OCI-LY1 (cell line): ENCODE measurements around the gene VTI1A.
"Not testable (repeated sequence)": the region's sequence is repeated elsewhere in the genome, so short reads cannot be mapped to it uniquely, and the experiment has no call there.

Experiments used
- H2AFZ ChIP-seq: fragments of 200-600 bp; sonication (generic), shearing (Covaris generic); 2 replicates; pipeline ENCODE4 v1.6.0; 2014; ENCODE audit warnings: antibody characterized with exemption, mild to moderate bottlenecking, low read length
- H3F3A ChIP-seq: fragments of 200-600 bp; sonication (generic), shearing (Covaris generic); 2 replicates; pipeline ENCODE4 v1.6.0; 2014; ENCODE audit warnings: mild to moderate bottlenecking, antibody characterized with exemption, low read length, moderate library complexity; ENCODE audit not compliant: insufficient read depth
- H3K27ac ChIP-seq: fragments of 200-600 bp; sonication (generic); 2 replicates; pipeline ENCODE4 v1.5.1; 2014; ENCODE audit warnings: low read length, mixed run types, mild to moderate bottlenecking, low read depth; ENCODE audit not compliant: poor library complexity, severe bottlenecking
- H3K27me3 ChIP-seq: fragments of 200-600 bp; sonication (generic); 2 replicates; pipeline ENCODE4 v1.6.0; 2014; ENCODE audit warnings: antibody characterized with exemption, mild to moderate bottlenecking, low read length, moderate library complexity; ENCODE audit not compliant: insufficient read depth
- H3K36me3 ChIP-seq: fragments of 200-600 bp; sonication (generic); 2 replicates; pipeline ENCODE4 v1.6.1; 2014; ENCODE audit warnings: mild to moderate bottlenecking, antibody characterized with exemption, low read length, moderate library complexity, mixed read lengths; ENCODE audit not compliant: insufficient read depth
- H3K4me1 ChIP-seq: fragments of 200-600 bp; sonication (generic); 2 replicates; pipeline ENCODE4 v1.5.1; 2014; ENCODE audit warnings: mild to moderate bottlenecking, low read length, moderate library complexity; ENCODE audit not compliant: insufficient read depth, severe bottlenecking
- H3K4me2 ChIP-seq: fragments of 200-600 bp; sonication (generic), shearing (Covaris generic); 2 replicates; pipeline ENCODE4 v1.6.1; 2014; ENCODE audit warnings: low read length
- H3K4me3 ChIP-seq: fragments of 200-600 bp; sonication (generic); 2 replicates; pipeline ENCODE4 v1.5.1; 2014; ENCODE audit warnings: low read length, low read depth, mild to moderate bottlenecking, mixed read lengths; ENCODE audit not compliant: poor library complexity, severe bottlenecking
- H3K79me2 ChIP-seq: fragments of 200-600 bp; shearing (Covaris generic); 2 replicates; pipeline ENCODE4 v1.6.1; 2016; ENCODE audit warnings: mixed run types, low read length, mixed read lengths; ENCODE audit not compliant: insufficient read depth
- H3K9ac ChIP-seq: fragments of 200-600 bp; sonication (generic), shearing (Covaris generic); 2 replicates; pipeline ENCODE4 v1.6.1; 2014; ENCODE audit warnings: mild to moderate bottlenecking, low read length, mixed read lengths
- H3K9me2 ChIP-seq: fragments of 200-600 bp; sonication (generic), shearing (Covaris generic); 2 replicates; pipeline ENCODE4 v1.6.1; 2014; ENCODE audit warnings: low read depth, mild to moderate bottlenecking, low read length, mixed read lengths
- H3K9me3 ChIP-seq: fragments of 200-600 bp; shearing (Covaris generic); 2 replicates; pipeline ENCODE4 v1.6.1; 2014; ENCODE audit warnings: low read length, mixed read lengths
- H4K20me1 ChIP-seq: fragments of 200-600 bp; sonication (generic), shearing (Covaris generic); 2 replicates; pipeline ENCODE4 v1.6.0; 2016; ENCODE audit warnings: mild to moderate bottlenecking, low read length; ENCODE audit not compliant: insufficient read depth
- EZH2 ChIP-seq: fragments of 200-600 bp; sonication (generic), shearing (Covaris generic); IDR thresholded peaks from 2 replicates; pipeline ENCODE4 v1.8.0; 2017; ENCODE audit warnings: borderline replicate concordance, mixed run types, mild to moderate bottlenecking, antibody characterized with exemption, low read length, moderate library complexity, mixed read lengths
- TF ChIP-seq, protein P1 (sequence below): fragments of 200-600 bp; sonication (generic), shearing (Covaris generic); IDR thresholded peaks from 2 replicates; pipeline ENCODE4 v1.5.1; 2017; ENCODE audit warnings: mild to moderate bottlenecking, antibody characterized with exemption, low read length, moderate library complexity, mixed read lengths

Gene VTI1A

DNA sequence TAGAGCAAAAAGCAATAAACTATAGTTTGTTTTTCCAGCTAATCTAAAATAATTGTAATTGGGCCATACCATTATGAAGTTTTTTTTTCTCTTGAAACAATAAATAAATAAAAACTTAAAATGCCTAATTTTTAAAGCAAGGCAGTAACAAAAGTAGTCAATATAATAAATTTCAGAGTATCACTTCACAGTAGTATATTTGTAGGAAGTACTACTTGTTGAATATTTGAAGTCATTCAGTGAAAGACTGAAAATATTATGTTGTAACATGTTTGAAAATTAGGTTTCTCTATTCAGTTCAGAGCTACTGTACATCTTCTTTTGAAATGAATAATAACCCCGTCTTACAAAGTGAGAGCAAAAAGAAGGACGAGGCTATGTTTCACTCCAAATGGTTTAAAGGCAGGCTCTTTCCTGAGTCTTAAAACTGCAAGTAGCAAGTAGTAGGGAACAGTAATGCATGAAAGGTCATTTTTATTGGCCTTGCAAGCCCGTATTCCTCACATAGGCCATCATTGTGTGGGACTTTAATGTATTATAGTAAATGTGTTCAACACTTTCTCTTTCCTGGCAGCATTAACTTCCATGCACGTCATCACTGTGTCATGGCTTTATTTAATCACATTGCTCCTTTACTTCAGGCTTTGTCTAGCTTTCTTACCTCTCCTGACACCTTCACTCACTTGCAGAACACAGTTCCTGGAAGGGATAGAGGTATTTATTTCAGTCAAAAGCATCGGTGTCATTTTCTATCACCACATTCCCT, 141.4 kb downstream of the VTI1A start:
- no peak overlapping the region for H3K4me2 ChIP-seq
- H3K4me1 ChIP-seq, result no peaks in the 10 kb centered on the region
- H2AFZ ChIP-seq, result no peak overlapping the region
- no peaks in the 10 kb centered on the region for H3K9me2 ChIP-seq
- no peaks in the 10 kb centered on the region for H3K9me3 ChIP-seq
- H4K20me1 ChIP-seq, result no peaks in the 10 kb centered on the region
- no peaks in the 10 kb centered on the region for H3K79me2 ChIP-seq
- no peaks in the 10 kb centered on the region for H3K27me3 ChIP-seq
- no peak overlapping the region for H3K9ac ChIP-seq
- no peaks in the 10 kb centered on the region for H3K36me3 ChIP-seq
- no peak overlapping the region for H3K27ac ChIP-seq
- H3F3A ChIP-seq, result no peaks in the 10 kb centered on the region
- no peak for TF ChIP-seq EZH2
- TF ChIP-seq, protein P1, sequence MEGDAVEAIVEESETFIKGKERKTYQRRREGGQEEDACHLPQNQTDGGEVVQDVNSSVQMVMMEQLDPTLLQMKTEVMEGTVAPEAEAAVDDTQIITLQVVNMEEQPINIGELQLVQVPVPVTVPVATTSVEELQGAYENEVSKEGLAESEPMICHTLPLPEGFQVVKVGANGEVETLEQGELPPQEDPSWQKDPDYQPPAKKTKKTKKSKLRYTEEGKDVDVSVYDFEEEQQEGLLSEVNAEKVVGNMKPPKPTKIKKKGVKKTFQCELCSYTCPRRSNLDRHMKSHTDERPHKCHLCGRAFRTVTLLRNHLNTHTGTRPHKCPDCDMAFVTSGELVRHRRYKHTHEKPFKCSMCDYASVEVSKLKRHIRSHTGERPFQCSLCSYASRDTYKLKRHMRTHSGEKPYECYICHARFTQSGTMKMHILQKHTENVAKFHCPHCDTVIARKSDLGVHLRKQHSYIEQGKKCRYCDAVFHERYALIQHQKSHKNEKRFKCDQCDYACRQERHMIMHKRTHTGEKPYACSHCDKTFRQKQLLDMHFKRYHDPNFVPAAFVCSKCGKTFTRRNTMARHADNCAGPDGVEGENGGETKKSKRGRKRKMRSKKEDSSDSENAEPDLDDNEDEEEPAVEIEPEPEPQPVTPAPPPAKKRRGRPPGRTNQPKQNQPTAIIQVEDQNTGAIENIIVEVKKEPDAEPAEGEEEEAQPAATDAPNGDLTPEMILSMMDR, result no peak
- H3K4me3 ChIP-seq, result no peak overlapping the region

DNA sequence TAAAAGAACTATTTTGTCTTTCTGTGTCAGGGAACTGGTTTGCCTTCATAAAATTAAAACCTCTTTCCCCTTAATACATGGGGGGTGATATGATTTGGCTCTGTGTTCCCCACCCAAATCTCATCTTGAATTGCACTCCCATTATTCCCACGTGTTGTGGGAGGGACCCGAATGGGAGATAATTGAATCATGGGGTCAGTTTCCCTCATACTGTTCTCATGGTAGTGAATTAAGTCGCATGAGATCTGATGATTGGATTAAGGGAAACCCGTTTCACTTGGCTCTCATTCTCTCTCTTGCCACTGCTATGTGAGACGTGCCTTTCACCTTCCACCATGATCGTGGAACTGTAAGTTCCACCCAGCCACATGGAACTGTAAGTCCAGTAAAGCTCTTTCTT, 142.1 kb downstream of the VTI1A start:
- Histone ChIP-seq H3K4me1 (no peaks in the 10 kb centered on the region), H3K9ac (no peak overlapping the region), H3K9me3 (no peaks in the 10 kb centered on the region), H3F3A (no peaks in the 10 kb centered on the region), H3K9me2 (no peaks in the 10 kb centered on the region), H3K27me3 (no peaks in the 10 kb centered on the region), H3K79me2 (no peaks in the 10 kb centered on the region), H3K4me2 (no peak overlapping the region), H2AFZ (no peak overlapping the region), H3K36me3 (no peaks in the 10 kb centered on the region), H4K20me1 (no peaks in the 10 kb centered on the region), H3K4me3 (no peak overlapping the region), H3K27ac (no peak overlapping the region)
- TF ChIP-seq, protein P1, result no peak
- no peak for TF ChIP-seq EZH2

DNA sequence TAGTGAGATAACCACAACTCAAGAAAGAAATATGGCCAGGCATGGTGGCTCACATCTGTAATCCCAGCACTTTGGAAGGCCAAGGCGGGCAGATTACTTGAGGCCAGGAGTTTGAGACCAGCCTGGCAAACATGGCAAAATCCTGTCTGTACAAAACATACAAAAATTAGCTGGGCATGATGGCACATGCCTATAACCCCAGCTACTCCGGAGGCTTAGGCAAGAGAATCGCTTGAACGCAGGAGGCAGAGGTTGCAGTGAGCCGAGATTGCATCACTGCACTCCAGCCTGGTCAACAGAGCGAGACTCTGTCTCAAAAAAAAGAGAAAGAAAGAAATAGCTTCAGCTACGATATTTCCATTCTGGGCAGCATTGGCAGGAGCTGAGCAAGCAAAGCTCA, 143.8 kb downstream of the VTI1A start:
- not testable (repeated sequence) for H3K36me3 ChIP-seq, H4K20me1 ChIP-seq, H3K9ac ChIP-seq, H2AFZ ChIP-seq, H3K4me2 ChIP-seq, H3K4me3 ChIP-seq, H3K9me3 ChIP-seq, H3K79me2 ChIP-seq, H3F3A ChIP-seq, H3K4me1 ChIP-seq, H3K9me2 ChIP-seq, H3K27me3 ChIP-seq, H3K27ac ChIP-seq

DNA sequence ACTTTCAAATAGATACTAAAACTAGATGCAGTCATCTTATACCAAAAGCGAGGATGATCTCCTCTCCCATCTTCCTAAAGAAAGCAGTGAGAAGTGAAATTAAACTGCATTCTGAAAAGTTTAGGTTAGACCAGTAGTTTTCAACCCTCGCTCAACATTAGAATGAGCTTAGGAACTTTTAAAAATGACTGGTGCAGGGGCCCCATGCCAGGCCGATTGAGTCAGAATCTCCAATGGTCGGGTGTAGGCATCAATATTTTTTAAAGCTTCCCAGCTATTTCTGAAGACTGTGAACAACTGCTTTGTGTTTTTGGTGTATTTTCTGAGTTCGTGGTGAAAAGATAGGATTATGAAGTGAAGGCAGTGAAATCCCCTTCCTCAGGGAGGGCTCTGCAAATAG, 146.0 kb downstream of the VTI1A start:
- TF ChIP-seq, protein P1, result no peak
- no peak for TF ChIP-seq EZH2
- no peaks in the 10 kb centered on the region for H3K27me3 ChIP-seq
- H4K20me1 ChIP-seq, result no peaks in the 10 kb centered on the region
- no peaks in the 10 kb centered on the region for H3F3A ChIP-seq
- no peak overlapping the region for H3K4me2 ChIP-seq
- H3K9ac ChIP-seq, result no peak overlapping the region
- H3K36me3 ChIP-seq, result no peaks in the 10 kb centered on the region
- H3K4me1 ChIP-seq, result no peaks in the 10 kb centered on the region
- H3K27ac ChIP-seq, result no peak overlapping the region
- no peaks in the 10 kb centered on the region for H3K9me3 ChIP-seq
- no peak overlapping the region for H3K4me3 ChIP-seq
- H3K79me2 ChIP-seq, result no peaks in the 10 kb centered on the region
- no peaks in the 10 kb centered on the region for H3K9me2 ChIP-seq
- H2AFZ ChIP-seq, result no peak overlapping the region
